WI38 (cell line): ENCODE data around the gene HDHD5.
"Not testable (repeated sequence)": the region's sequence is repeated elsewhere in the genome, so short reads cannot be mapped to it uniquely, and the experiment has no call there.

Experiments
- H3K4me3 ChIP-seq: 2 replicates; pipeline ENCODE4 v1.5.1; 2011; ENCODE audit warnings: low read depth, mild to moderate bottlenecking, control low read depth, low read length
- CTCF ChIP-seq: IDR thresholded peaks from 2 replicates; pipeline ENCODE4 v1.5.1; 2012; ENCODE audit warnings: low read depth, mild to moderate bottlenecking, control low read depth, low read length

The HDHD5 gene

GRCh38 chr22:17155941-17156340 is 3.1 kb downstream of the HDHD5 start:
- H3K4me3 ChIP-seq = no peak overlapping the region
- no peak for TF ChIP-seq CTCF

GRCh38 chr22:17152971-17153370 is 6.1 kb downstream of the HDHD5 start:
- no peak for TF ChIP-seq CTCF
- H3K4me3 ChIP-seq = no peak overlapping the region

GRCh38 chr22:17152340-17152739 is 6.7 kb downstream of the HDHD5 start:
- TF ChIP-seq CTCF = no peak
- no peak overlapping the region for H3K4me3 ChIP-seq

GRCh38 chr22:17149076-17149815 is 9.8 kb downstream of the HDHD5 start:
- no peak for TF ChIP-seq CTCF
- H3K4me3 ChIP-seq = no peak overlapping the region

GRCh38 chr22:17147458-17147857 is 11.6 kb downstream of the HDHD5 start:
- H3K4me3 ChIP-seq = not testable (repeated sequence)

- TF ChIP-seq CTCF = no peak
- no peak overlapping the region for H3K4me3 ChIP-seq
These were observed 13.9 kb downstream of the HDHD5 start for GRCh38 chr22:17145021-17145680.

GRCh38 chr22:17143826-17144225 is 15.3 kb downstream of the HDHD5 start:
- no peak for TF ChIP-seq CTCF
- no peak overlapping the region for H3K4me3 ChIP-seq
